NCI-H1436 treated with DMSO at 0.1 percent for 48 hours (cell line): ENCODE data around the gene NTRK1.

ENCODE experiments used
- DNase-seq: peaks from one replicate; lab custom pipeline; 2025; lab: John Stamatoyannopoulos, UW

Gene NTRK1

DNA sequence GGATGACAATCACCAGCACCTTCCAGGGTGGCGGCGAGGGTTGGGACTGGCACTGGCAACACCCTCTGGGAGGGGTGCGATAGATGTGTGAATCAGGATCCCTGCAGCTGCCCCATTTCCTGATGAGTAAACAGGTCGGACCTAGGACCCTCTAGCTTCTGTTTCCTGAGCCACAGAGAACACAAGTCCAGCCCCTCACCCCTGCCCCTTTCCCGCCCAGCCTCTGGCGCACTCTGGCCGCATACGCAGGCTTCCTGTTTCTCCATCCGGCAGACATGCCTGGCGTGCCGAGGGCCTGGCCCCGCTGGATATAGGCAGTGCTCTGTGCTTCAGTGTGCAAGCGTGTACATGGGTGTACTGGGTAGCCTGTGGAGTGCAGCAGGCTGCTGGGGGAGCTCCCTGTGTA is 37.5 kb downstream of the NTRK1 start:
- no peak for DNase-seq

- DNase-seq = no peak
These were observed 38.5 kb downstream of the NTRK1 start for GRCh38 chr1:156898971-156899664.

DNA sequence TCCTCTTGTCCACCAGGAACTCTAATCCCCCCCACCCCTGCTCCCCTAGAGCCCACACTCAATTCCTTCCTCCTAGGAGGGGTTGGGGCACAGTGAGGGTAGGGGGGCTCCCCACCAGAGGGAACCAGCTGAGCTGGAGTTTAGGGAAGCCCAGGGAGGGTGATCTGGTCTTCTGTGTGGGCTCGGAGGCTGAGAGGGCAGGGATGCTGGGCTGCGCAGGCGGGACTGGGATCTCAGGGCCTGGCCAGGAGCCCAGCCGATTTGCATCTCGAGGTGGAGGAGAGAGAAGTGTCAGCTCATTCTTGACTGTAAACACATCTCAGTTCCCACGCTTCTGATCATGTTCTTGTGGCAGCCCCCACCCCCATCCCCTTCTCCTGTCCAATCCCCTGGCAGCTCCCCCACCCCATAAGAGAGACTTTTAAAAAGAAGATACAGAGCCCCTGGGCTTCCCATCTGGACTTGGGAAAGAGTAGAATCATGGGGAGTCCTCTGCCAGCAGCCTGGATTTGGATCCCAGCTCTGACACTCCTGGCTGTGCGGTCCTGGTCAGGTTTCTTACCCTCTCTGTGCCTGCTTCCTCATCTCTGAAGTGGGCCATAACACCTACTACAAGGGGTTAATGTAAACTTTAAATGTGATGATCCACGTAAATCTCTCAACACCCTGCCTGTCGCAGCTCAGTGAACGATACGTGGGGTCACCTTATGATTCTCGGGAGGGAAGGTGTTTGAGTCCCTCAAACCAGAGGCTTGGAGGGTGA is 39.5 kb downstream of the NTRK1 start:
- no peak for DNase-seq

- DNase-seq = no peak
These were observed 40.4 kb downstream of the NTRK1 start for GRCh38 chr1:156900896-156901589.

DNA sequence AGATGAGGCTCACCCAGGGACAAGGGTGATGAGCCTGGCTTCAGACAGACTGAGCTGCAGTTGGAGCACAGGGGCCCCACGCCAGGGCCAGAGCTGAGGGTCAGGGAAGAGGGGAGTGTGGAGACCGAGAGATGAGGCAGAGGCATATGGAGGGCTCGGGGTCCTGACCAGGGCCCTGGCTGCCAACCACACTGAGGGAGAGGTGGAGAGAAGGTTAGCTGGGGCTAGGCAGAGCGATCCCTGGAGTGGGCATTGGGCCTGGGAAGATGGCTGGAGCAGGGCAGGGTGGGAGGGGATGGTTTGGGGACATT is 40.9 kb downstream of the NTRK1 start:
- DNase-seq = no peak

GRCh38 chr1:156901966-156902915 is 41.6 kb downstream of the NTRK1 start:
- no peak for DNase-seq

GRCh38 chr1:156903328-156904091 is 42.8 kb downstream of the NTRK1 start:
- DNase-seq = no peak

GRCh38 chr1:156904187-156904959 is 43.7 kb downstream of the NTRK1 start:
- DNase-seq = no peak

DNA sequence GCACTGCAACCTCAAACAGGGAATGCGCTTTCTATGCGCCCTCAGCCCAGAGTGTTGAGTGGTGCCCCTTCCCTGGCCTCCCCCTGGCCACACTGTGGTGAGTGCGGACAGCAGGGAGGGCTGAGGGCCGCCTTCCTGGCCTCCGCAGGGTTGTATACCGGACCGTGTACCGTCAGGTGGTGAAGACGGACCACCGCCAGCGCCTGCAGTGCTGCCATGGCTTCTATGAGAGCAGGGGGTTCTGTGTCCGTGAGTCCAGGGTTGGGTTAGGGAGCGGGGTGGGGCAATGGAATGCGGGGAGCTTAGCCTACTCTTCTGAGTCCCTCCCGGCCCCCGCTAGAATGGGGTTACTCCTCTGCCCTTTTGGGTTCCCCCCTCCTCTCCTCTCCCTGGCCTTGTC is 44.5 kb downstream of the NTRK1 start:
- no peak for DNase-seq

DNA sequence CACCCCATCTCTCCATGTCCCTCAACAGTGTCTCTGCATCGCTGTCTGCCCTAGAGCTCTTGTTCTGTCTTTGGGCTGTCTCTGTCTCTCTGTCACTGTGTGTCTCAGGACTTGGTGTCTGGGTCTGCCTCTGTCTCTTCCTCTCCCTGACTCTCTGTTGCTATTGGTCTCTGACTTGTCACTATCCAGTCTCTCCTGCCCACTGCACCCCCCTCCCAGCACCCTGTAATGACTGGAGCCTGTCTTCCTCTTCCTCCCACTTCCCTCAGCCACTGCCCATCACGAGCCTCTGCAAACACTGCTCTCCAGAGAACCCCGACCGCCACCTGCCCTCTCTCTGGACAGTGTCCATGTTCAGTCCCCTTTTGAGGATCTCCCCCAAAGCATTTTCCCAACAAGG is 45.0 kb downstream of the NTRK1 start:
- no peak for DNase-seq

DNA sequence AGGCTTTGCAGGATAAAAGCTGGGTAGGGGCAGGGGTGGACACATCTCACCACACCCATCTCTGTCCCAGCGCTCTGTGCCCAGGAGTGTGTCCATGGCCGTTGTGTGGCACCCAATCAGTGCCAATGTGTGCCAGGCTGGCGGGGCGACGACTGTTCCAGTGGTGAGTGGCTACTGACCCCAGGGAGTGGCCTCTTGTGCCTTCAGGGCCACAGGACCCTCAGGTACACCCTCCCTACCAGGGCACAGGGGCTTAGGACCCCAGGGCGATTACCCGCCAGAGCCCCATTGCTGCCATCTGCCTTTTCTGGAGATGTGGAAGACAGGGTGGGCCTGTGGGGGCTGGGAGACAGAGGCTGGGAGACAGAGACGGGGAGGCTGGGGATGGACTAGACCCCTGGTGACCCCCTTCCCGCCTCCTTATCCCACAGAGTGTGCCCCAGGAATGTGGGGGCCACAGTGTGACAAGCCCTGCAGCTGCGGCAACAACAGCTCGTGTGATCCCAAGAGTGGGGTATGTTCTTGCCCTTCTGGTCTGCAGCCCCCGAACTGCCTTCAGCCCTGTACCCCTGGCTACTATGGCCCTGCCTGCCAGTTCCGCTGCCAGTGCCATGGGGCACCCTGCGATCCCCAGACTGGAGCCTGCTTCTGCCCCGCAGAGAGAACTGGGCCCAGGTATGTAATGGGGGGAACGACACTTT is 45.7 kb downstream of the NTRK1 start:
- no peak for DNase-seq

GRCh38 chr1:156908541-156908940 is 47.9 kb downstream of the NTRK1 start:
- DNase-seq = no peak

DNA sequence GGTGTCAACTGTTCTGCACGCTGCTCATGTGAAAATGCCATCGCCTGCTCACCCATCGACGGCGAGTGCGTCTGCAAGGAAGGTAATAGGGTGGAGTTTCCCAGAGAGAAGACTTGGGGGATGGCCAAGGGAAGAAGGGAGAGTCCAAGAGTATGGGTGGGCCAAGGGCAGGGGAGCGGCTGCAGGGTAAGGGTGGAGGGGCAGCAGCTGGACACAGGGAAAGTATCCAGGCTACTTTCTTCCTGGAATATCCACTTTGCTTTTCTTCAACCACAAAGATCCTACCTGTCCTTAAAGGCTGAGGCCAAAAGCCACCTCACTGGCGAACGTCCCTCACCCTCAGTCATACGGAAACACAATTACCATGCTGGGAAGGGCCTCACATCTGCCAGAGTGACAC is 48.3 kb downstream of the NTRK1 start:
- DNase-seq = no peak

DNA sequence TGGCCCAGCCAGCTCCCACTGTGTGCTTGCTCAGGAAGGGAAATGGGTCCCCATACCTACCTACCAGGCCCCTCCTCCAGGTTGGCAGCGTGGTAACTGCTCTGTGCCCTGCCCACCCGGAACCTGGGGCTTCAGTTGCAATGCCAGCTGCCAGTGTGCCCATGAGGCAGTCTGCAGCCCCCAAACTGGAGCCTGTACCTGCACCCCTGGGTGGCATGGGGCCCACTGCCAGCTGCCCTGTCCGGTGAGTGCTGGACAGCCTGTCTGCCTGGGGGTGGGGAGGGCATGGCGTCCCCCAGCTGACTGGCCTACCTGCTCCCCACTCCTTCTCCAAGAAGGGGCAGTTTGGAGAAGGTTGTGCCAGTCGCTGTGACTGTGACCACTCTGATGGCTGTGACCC is 49.0 kb downstream of the NTRK1 start:
- no peak for DNase-seq

DNA sequence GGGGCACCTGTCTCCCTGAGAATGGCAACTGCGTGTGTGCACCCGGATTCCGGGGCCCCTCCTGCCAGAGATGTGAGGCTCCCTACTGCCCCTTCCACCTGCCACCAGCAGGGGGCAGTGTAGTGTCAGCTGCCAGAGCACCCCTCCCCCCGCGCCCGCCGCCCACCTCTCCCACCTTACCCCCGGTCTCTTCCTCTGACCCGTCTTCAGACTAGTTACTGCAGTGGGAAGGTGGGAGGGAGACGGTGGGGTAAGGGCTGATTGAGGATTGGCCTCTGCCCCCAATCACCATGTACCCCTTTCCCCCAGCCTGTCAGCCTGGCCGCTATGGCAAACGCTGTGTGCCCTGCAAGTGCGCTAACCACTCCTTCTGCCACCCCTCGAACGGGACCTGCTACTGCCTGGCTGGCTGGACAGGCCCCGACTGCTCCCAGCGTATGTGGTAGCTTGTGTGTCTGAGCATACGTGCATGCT is 49.7 kb downstream of the NTRK1 start:
- DNase-seq = no peak

- no peak for DNase-seq
These were observed 51.1 kb downstream of the NTRK1 start for GRCh38 chr1:156911577-156912298.

DNA sequence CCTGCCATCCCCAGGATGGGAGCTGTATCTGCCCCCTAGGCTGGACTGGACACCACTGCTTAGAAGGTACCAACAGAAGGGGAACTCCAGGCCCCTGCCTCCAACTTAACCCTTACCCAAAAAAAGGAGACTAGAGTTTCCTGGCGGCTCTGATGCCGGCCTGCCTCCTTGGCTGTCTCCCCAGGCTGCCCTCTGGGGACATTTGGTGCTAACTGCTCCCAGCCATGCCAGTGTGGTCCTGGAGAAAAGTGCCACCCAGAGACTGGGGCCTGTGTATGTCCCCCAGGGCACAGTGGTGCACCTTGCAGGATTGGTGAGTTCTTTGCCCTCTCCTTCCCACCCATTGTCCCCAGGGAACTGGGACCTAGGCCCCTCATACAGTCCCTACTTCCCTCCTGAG is 51.6 kb downstream of the NTRK1 start:
- no peak for DNase-seq

DNA sequence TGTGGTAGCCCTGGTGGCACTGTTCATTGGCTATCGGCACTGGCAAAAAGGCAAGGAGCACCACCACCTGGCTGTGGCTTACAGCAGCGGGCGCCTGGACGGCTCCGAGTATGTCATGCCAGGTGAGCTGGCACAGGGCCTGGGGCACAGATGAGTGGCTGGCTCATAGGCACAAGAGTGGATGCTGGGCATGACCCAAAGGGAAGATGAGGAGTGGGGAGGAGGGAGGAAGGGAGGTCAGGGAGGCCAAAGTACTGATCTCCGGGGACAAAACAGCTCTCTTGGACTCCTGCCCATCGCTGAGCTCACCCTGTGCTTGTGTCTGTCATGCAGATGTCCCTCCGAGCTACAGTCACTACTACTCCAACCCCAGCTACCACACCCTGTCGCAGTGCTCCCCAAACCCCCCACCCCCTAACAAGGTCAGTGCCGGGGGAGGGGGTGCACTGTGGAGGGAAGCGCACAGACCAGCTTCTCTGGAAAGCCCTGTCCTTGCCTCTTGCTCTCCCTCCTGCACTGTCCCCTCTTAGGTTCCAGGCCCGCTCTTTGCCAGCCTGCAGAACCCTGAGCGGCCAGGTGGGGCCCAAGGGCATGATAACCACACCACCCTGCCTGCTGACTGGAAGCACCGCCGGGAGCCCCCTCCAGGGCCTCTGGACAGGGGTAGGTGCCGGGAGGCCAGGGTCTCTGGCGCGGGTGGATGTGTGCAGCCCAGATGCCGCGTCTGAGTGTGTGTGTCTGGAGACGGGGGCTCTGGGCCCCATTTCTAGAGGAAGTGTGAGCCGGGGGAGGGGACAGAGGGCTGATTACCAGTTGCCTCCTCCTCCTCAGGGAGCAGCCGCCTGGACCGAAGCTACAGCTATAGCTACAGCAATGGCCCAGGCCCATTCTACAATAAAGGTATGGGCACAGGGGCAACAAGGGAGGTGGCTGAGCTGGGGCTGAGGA is 52.5 kb downstream of the NTRK1 start:
- no peak for DNase-seq
